SK-N-MC (cell line): ENCODE results near the gene ARHGAP33.

Experiments used
- DNase-seq: peaks from one replicate; pipeline ENCODE4 v3.0.0-alpha.2; 2011; ENCODE audit warnings: low read depth, low spot score
- H3K27ac ChIP-seq: fragments of 200-600 bp; sonication (generic); 2 replicates; pipeline ENCODE4 v1.5.1; 2016; ENCODE audit warnings: mixed run types
- H3K36me3 ChIP-seq: fragments of 200-600 bp; sonication (generic); 2 replicates; pipeline ENCODE4 v1.6.1; 2017; ENCODE audit warnings: antibody characterized with exemption, low read length, mixed read lengths; ENCODE audit not compliant: insufficient read depth
- H3K4me3 ChIP-seq: fragments of 200-600 bp; sonication (generic); 2 replicates; pipeline ENCODE4 v1.5.1; 2016
- H3K9ac ChIP-seq: fragments of 200-600 bp; sonication (generic); 2 replicates; pipeline ENCODE4 v1.8.0; 2017; ENCODE audit warnings: mixed run types, mixed read lengths; ENCODE audit not compliant: insufficient read length
- H3K9me3 ChIP-seq: fragments of 200-600 bp; sonication (generic); 2 replicates; pipeline ENCODE4 v1.6.1; 2017; ENCODE audit warnings: low read depth, mild to moderate bottlenecking, antibody characterized with exemption, low read length, moderate library complexity, mixed read lengths
- EZH2 ChIP-seq: fragments of 200-600 bp; sonication (generic); IDR thresholded peaks from one replicate; pipeline ENCODE4 v1.6.1; 2017; ENCODE audit warnings: antibody characterized with exemption
- FOXP2 ChIP-seq: optimal IDR thresholded peaks from 2 replicates; pipeline ENCODE3; 2011; ENCODE audit warnings: mild to moderate bottlenecking, moderate library complexity; ENCODE audit not compliant: insufficient read depth; ENCODE audit errors: extremely low read length, control extremely low read depth
- POLR2AphosphoS5 ChIP-seq: IDR thresholded peaks from 2 replicates; pipeline ENCODE4 v1.6.1; 2012; ENCODE audit warnings: mild to moderate bottlenecking, low read depth, low read length, borderline replicate concordance

The ARHGAP33 gene

GRCh38 chr19:35739275-35740107, 35.9 kb upstream of the ARHGAP33 start:
- Histone ChIP-seq H3K9ac (no peak overlapping the region), H3K27ac (no peak overlapping the region)
- TF ChIP-seq POLR2AphosphoS5 (peak; percentile 15; the same call in 1 of the 2 replicates), EZH2 (no peak)

GRCh38 chr19:35740108-35740422, 35.3 kb upstream of the ARHGAP33 start:
- no peaks in the 10 kb centered on the region for H3K9me3 ChIP-seq
- no peak for DNase-seq
- TF ChIP-seq POLR2AphosphoS5 (0 out of 2 replicates have a peak, but pooled peaks have one; percentile 4), EZH2 (no peak)
- H3K4me3 ChIP-seq = peak overlapping the region; percentile 86
- peak overlapping the region; percentile 76 for H3K9ac ChIP-seq
- no peak overlapping the region for H3K27ac ChIP-seq
- peaks cover 29% of the 10 kb centered on the region; the same call in 1 of the 2 replicates for H3K36me3 ChIP-seq

More at GRCh38 chr19:35739275-35740107, 35.9 kb upstream of the ARHGAP33 start:
- Histone ChIP-seq H3K4me3 (peak overlapping the region; percentile 86), H3K9me3 (no peaks in the 10 kb centered on the region), H3K36me3 (peaks cover 33% of the 10 kb centered on the region; the same call in 1 of the 2 replicates)
- DNase-seq = no peak

GRCh38 chr19:35740423-35741202, 34.8 kb upstream of the ARHGAP33 start:
- peaks cover 29% of the 10 kb centered on the region; the same call in 1 of the 2 replicates for H3K36me3 ChIP-seq
- peak overlapping the region; percentile 69; the same call in 1 of the 2 replicates for H3K27ac ChIP-seq
- peak; percentile 76 for DNase-seq
- H3K4me3 ChIP-seq = peak overlapping the region; percentile 86
- H3K9ac ChIP-seq = peak overlapping the region; percentile 76
- TF ChIP-seq EZH2 (no peak), POLR2AphosphoS5 (peak; percentile 86)
- no peaks in the 10 kb centered on the region for H3K9me3 ChIP-seq

GRCh38 chr19:35741203-35741515, 34.2 kb upstream of the ARHGAP33 start:
- TF ChIP-seq POLR2AphosphoS5 = no peak
- TF ChIP-seq EZH2 = no peak
- TF ChIP-seq FOXP2 = no peak
- DNase-seq = no peak
- H3K9ac ChIP-seq = peak overlapping the region; percentile 64
- peak overlapping the region; percentile 69; the same call in 1 of the 2 replicates for H3K27ac ChIP-seq
- H3K4me3 ChIP-seq = peak overlapping the region; percentile 86
- no peaks in the 10 kb centered on the region for H3K9me3 ChIP-seq
- H3K36me3 ChIP-seq = peaks cover 29% of the 10 kb centered on the region; the same call in 1 of the 2 replicates

GRCh38 chr19:35742121-35742724, 33.1 kb upstream of the ARHGAP33 start, which contains the start of gene IGFLR1:
IGFLR1 (minus strand) TSS chr19:35742452; CDS start chr19:35741180, 1,272 bp downstream.
- H3K36me3 ChIP-seq = peaks cover 20% of the 10 kb centered on the region; the same call in 1 of the 2 replicates
- no peak within 1 kb of the TSS for H3K9ac ChIP-seq
- H3K4me3 ChIP-seq = no peak within 1 kb of the TSS
- no peak for DNase-seq
- no peak within 1 kb of the TSS for H3K27ac ChIP-seq
- H3K9me3 ChIP-seq = no peaks in the 10 kb centered on the region
- TF ChIP-seq EZH2 (no peak), FOXP2 (no peak), POLR2AphosphoS5 (no peak)

GRCh38 chr19:35743640-35744429, 31.5 kb upstream of the ARHGAP33 start:
- DNase-seq = no peak
- no peak overlapping the region for H3K9ac ChIP-seq
- H3K4me3 ChIP-seq = peak overlapping the region; percentile 87
- TF ChIP-seq POLR2AphosphoS5 = no peak
- no peak for TF ChIP-seq FOXP2
- no peak for TF ChIP-seq EZH2
- H3K9me3 ChIP-seq = no peaks in the 10 kb centered on the region
- no peak overlapping the region for H3K27ac ChIP-seq
- peaks cover 5% of the 10 kb centered on the region; the same call in 1 of the 2 replicates for H3K36me3 ChIP-seq

GRCh38 chr19:35744430-35745327, 30.7 kb upstream of the ARHGAP33 start:
- TF ChIP-seq EZH2 = no peak
- TF ChIP-seq FOXP2 = peak; percentile 27
- peak; percentile 56 for TF ChIP-seq POLR2AphosphoS5

More at GRCh38 chr19:35744430-35745327, 30.7 kb upstream of the ARHGAP33 start:
- H3K36me3 ChIP-seq = peaks cover 3% of the 10 kb centered on the region; the same call in 1 of the 2 replicates
- H3K4me3 ChIP-seq = peak overlapping the region; percentile 87
- H3K27ac ChIP-seq = peak overlapping the region; percentile 100
- H3K9me3 ChIP-seq = no peaks in the 10 kb centered on the region
- DNase-seq = peak; percentile 72
- H3K9ac ChIP-seq = peak overlapping the region; percentile 99
